ENCODE data around the gene BBOX1.
"Not testable (repeated sequence)": the region's sequence is repeated elsewhere in the genome, so short reads cannot be mapped to it uniquely, and the experiment has no call there.

Gene BBOX1

DNA sequence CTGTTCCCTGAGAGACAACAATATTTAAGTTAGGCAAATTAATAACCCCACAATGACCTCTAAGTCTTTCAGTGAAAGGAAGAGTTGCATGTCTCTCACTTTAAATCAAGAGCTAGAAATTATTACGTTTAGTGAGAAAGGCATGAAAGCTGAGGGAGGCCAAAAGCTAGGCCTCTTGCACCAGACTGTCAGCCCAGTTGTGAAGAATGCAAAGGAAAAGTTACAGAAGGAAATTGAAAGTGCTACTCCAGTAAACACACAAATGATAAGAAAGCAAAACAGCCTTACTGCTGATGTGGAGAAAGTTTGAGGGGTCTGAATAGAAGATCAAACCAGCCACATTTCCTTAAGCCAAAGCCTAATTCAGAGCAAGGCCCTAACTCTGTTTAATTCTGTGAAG, 45.0 kb downstream of the BBOX1 start:
- DNase-seq: no peak

DNA sequence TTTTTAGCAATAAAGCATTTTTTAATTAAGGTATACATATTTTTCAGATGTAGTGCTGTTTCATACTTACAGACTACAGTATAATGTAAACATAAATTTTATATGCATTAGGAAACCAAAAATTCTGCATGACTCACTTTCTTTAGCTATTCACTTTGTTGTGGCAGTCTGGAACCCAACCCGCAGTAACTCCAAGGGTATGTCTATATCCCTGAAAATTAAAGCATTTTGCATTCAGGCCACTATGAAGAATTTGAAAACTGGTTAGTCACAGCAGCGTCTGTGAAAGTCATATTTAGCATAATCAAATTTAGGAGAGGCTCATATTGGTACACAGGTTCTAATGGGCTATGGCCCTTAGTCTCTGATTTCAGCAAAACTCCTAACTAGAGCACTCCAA, 46.8 kb downstream of the BBOX1 start:
- DNase-seq: no peak

DNA sequence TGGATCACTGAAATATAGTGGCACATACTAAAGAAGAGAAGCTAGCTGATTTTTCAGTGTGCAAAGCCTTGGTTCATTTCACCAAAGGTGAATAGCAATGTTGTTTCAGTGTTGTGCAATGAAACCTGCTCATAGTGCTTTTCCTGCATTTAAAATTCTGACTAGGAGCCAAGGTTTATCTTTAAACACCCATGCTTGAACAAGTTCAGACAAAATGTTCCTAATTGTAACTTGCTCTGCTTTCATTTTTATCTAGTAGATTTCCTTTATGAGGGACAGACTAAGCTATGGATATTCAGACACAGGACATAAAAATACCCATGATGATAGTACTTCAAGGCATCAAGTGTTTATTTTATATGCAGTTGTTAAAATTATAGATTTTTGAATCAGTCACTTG, 47.7 kb downstream of the BBOX1 start:
- DNase-seq: no peak

DNA sequence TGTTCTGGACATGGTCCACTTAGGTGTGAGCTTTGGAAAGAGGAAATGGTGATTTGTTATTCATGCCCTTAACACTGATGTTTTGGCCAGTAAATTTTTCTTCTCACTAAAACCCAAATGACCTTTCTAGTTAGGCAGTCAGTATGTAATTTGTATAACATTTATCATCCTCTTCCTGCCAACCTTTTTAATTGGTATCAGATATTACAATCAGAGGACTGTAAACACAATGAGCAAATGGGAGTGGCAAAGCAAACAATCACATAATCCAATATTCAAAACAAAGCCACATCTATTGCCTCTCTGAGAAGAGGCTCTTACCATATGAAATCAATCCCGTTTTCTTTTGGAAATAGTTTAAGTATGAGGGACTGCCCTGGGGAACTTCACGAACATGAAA, 49.1 kb downstream of the BBOX1 start:
- no peak for DNase-seq

DNA sequence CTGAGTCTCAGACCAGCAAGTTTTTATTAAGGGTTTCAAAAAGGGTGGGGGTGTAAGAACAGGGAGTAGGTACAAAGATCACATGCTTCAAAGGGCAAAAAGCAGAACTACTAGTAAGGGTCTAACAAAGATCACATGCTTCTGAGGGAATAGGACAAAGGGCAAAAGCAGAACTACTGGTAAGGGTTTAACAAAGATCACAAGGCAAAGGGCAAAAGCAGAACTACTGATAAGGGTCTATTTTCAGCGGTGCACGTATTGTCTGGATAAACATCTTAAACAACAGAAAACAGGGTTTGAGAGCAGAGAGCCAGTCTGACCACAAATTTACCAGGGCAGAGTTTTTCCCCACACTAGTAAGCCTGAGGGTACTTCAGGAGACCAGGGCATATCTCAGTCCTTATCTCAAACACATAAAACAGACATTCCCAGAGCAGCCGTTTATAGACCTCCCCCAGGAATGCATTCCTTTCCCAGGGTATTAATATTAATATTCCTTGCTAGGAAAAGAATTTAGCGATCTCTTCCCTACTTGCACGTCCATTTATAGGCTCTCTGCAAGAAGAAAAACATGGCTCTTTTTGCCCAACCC, 49.8 kb downstream of the BBOX1 start:
- DNase-seq: peak; percentile 3

DNA sequence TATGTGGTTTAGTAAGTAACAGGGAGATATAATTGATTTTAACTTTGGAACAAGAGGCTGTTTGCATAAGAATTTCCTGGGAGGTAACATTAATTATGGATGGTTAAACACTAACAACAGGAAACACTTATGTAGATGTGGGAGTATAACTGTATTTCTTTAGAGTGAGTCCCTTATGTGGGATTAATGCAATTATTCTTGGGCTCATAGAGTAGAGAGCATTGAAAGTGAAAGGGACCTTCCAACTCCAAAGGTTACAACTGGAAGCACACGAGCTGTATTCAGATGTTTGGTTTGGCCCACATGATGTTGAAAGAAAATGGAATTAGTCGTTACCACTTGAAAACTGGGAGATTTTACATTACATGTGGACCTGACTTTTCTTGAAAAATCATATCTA, 53.5 kb downstream of the BBOX1 start:
- no peak for DNase-seq

DNA sequence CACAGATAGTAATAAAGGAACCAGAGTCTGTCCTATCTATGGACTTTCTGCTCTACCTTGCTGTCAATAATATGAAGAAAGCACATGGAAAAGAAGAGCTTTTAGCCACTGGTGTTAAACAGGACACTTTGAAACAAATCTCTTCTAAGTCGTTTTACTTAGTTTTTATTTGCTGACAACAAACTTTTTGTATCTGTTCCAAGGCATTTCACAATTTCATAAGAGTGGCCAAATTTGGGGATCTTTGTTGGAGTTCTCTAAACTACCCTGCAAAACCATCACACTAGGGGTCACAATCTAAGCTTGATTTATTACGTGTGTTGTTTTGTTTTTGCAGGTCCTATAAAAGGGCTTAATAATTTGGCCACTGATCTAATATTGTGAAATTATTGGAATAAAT, 54.4 kb downstream of the BBOX1 start:
- DNase-seq: no peak

DNA sequence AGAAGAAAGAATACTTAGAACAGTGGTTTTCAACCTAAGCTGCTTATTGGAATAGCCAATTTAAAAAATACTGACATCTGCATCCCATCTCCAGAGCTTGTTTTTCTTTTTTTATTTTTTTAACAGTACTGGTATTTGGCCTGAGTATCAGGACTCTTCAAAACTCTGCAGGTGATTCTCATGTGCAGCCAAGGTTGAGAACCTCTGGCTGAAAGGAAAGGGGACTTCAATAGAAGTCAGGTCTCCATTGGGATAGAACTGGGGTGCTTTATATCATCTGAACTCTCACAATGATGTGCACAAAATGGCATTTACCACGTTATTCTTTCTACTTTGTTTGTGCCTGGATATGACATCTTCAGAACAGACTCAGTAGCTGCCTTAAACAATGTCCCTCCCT, 55.3 kb downstream of the BBOX1 start:
- no peak for DNase-seq

DNA sequence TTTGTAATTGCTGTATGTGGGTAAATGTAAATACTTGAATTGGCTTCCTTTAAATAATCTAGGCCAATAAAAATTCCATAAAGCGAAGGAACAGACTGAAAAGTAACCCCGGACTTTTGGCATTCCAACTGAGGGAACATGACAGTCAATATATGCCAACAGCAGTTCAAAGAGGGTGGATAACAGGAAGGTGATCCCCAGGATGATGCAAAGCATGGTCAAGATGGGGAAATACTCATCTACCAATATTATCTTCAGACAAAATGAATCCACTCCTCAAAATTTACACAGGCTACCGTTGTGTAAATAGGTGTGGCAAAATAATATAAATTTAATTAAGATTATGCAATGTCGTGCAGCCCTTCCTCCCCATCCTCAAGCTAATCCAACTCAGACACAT, 56.9 kb downstream of the BBOX1 start:
- DNase-seq: no peak

DNA sequence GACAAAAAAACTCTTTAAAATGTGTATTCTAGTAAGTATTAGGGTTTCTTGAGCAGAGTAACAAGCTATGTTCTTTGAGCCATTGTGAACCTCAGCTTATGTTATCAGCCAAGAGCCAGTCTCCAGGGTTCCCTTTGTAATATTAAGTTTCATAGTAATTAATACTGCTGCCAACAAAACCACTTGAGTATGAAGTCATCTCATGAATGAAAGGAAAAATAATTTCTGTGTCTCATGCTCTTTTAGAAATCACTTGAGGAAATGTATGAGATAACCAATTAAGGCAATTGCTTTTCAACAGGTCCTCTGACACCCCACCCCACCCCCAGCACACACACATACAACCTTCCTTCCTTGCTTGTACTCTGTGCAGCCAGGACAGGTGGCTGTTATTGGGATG, 59.9 kb downstream of the BBOX1 start:
- DNase-seq: no peak

DNA sequence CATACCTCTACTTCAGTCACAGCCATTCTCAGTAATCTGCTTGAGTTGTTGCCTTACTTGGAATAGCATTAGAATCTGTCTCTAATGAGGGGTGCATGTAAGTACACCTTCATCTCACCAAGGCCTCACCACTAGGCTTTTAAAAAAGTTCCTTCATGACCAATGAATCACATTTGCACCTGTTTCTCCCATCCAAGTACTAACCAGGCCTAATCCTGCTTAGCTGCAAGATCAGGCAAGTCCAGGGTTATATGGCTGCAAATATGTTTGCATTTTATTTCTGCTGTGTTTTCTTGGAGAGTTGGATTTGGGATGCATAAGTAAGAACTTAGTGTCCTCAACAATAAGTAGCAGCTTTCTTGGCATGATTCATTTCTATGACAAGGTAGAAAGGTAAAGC, 66.9 kb downstream of the BBOX1 start:
- no peak for DNase-seq

DNA sequence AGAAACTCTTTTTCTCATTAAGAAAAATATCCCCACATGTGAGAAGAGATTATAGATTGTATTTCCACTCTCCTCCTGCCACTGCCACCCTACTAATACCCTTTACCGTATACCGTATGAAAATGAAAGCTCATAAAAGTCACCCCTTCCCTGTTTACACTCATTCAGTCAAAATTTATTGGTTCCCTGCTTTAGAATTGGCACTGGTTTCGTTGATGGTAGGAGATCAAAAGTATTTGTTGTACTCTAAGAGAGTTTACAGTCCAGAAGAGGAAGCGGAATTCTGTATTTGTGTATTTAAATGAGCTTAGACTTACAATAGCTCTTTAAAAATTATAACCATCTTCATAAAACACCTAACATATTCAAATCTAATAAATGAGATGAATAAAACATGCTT, 68.2 kb downstream of the BBOX1 start:
- DNase-seq: no peak

DNA sequence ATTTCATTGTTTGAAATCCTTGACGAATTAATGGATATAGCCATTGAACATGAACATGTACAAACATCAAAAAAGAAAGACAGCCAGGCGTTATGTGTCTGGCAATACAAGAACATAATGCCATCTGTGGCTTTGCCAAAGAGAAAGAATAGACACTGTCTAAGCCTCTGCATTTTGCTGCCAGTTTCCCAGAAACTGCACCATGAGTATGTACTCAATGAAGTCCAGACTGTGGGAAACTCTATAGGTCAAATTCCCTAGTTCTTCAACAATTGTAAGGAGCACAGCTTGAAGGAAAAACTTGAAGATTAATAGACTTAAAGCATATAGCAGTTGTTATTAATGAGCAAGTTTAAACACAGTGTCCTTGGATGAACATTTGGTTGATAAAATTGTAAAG, 71.3 kb downstream of the BBOX1 start:
- DNase-seq: no peak

DNA sequence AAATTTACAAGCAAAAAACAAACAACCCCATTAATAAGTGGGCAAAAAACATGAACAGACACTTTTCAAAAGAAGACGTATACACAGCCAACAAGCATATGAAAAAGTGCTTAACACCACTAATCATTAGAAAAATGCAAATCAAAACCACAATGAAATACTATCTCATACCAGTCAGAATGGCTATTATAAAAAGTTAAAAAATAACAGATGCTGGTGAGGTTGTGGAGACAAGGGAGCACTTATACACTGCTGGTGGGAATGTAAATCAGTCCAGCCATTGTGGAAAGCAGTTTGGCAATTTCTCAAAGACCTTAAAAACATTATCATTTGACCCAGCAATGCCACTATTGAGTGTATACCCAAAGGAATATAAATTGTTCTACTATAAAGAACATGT, 72.3 kb downstream of the BBOX1 start:
- no peak for DNase-seq

DNA sequence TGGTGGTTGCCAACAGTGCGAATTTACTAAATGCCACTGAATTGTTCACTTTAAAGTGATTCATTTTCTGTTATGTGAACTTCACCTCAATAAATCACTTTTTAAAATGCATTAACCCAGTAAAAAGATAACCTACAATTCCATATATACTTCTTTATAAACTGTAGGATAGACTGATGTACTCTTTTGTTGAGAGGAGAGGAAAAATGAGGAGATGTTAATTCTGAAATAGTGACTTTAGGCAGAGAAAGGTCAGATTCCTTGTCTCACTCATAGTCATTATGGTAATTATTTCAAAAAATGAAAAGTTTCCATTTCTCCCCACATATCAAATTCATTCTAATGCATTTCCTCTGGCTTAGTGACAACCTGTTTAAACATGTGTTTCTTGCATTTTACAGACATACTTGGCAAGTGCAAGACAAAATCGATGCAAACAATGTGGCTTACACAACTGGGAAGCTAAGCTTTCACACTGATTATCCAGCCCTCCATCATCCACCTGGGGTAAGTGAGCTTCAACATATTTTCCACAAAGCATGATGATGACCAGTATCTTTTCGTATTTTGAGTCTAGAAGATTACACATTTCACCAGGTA, 74.5 kb downstream of the BBOX1 start:
- no peak for DNase-seq

DNA sequence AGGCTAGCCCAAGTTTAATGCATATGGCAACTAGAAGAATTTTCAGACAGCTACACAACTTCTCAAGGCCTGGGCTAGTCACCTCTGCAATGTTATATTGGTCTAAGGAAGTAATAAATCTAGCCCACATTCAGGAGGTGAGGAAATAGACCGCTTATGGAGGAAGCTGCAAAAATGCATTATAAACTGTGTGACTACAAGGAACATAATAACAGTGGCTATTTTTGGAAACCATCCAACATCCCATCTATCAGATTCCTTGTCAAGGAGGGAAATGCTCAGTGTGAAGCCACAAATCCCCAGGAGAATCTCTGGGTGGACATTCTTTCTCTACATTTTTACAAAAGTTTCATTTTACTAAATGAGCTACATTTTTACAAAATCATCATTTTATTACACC, 76.1 kb downstream of the BBOX1 start:
- DNase-seq: no peak

DNA sequence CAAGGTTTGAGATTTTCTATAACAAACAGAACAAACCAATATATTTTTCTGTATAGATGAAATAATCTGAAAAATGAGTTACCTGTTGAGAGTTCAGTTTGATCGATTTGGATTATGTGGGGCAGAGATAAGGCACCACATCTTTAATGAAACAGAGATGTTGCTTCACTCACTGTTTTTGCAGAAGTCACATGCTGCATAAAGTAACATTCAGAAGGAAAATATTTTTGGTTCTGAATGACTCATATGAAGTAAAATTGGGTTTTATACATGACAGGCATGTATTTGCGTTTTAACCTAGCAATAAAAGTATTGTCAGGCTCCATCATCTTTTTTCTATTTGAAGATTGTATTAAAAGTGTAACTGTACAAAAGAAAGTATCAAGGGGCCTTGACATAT, 77.8 kb downstream of the BBOX1 start:
- no peak for DNase-seq

DNA sequence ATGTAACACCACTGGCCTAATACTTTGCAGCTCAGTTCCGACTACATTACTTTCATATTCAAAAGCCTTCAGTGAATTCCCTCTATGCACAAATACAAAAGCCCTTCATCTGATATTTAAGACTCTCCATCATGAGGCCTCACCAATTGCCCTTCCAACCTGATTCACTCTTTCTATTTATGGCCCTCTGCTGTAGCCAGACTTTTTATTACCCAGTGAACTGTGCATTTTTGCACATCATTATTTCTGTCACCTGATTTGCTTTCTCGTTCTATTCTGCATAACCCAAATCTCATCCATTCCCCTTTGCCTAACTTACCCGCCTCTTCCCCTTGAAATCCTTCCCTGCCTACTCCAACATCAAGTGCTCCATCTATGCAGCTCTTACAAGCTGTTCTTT, 78.3 kb downstream of the BBOX1 start:
- no peak for DNase-seq

DNA sequence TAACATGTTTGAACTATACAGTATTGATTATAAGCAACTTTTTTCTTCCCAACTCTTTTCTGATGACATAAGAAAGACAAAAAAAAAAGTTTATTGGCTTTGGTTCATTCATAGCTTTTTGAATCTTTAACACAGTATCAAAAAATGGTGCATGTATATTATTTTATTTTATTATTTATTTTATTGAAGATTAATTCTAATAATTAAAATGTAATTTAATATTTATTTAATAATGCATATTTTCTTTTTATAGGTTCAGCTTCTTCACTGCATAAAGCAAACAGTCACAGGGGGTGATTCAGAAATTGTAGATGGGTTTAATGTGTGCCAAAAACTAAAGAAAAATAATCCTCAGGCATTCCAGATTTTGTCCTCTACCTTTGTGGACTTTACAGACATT, 78.8 kb downstream of the BBOX1 start:
- no peak for DNase-seq

DNA sequence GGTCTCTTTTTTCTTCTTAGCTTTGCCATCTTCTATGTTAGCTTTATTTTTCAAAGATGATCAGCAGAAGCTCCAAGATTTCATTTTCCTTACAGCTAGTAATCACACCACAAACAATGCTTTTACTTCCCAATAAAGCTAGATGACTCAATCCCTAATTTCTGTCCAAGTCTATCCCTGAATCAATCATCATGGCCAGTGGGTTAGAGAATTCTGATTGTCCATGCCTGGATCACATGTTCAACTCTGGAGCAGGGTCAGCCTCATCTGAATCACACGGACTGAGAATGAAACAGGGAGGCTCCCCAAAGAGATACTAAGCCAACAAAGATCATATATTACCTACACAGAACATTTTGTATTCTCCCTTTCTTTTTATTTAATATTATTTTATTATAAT, 79.6 kb downstream of the BBOX1 start:
- DNase-seq: no peak

DNA sequence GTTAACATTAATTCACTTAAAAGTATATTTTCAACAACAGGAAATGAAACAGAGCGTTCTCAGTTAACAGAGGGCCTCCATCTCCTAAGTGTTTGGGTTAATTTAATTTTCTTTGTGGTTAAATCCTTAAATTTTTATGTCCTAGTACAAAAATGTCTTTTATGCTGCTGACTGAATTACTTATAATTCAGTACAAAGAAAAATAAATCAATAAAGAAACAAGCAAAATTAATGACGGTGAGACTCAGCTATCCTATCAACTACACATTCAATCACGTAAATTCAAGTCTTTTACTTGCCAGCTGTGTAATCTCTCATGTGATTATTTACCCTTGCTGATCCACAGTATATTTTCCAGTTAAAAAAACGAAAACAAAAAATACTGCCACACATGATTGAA, 81.4 kb downstream of the BBOX1 start:
- no peak for DNase-seq

DNA sequence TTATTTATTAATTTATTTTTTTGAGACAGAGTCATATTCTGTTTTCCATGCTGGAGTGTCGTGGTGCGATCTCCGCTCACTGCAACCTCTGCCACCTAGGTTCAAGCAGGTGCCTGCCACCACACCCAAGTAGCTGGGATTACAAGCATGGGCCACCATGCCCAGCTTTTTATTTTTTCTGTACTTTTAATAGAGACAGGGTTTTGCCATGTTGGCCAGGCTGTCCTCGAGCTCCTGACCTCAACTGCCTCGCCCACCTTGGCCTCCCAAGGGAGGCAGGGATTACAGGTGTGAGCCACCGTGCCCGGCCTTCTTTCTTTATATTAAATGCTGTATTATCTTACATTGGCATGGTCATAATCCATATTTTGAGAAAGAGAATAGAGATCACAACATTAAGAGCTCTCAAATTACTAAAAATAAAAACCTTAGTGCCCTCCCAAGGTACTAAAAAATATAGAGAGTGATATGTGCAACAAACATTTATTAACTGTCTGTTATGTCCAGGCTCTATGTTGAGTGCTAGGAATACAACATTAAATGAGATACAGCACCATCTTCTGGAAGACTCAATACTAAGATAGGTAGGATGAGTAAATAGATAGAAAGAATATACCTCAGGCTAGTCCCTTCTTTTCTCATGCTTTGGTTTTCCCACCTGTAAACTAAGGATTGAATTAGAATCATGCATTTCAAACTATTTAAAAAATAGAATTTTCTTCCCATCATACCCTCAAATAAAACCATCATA, 84.1 kb downstream of the BBOX1 start:
- no peak for DNase-seq

DNA sequence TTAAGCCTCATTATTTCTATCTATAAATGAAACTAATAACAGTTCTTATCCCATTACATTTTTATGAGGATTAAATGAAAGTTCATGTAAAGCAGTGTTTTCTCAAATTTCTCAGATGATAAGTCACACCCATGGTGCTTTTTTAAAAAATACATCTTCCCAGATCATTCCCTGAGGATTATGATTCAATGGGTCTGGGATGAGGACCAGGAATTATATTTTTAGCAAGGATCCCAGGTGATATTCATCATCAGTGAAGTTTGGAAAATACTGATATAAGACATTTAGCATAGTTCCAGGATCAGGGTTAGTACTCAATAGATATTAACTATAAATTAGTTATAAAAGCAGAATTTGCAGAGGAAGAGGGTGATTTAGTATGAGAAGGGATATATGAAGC, 89.1 kb downstream of the BBOX1 start:
- DNase-seq: no peak

DNA sequence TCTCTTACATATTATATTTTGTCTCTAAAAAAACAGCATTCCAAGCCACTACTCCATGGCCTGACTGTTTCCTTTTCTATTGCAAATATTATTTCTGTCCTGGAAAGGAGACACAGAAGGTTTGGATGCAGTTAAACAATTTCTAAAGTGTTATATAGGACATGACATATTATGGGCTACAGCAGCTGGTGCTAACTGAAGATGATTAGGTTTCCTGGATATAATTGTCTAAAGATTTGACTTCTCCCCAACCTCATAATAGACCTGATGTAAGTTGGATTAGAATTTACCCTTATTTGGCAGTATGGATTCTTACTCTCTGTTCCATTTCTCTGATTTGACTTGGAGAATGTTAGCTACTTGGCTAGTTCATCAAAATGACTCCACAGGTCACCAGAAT, 90.2 kb downstream of the BBOX1 start:
- DNase-seq: no peak

DNA sequence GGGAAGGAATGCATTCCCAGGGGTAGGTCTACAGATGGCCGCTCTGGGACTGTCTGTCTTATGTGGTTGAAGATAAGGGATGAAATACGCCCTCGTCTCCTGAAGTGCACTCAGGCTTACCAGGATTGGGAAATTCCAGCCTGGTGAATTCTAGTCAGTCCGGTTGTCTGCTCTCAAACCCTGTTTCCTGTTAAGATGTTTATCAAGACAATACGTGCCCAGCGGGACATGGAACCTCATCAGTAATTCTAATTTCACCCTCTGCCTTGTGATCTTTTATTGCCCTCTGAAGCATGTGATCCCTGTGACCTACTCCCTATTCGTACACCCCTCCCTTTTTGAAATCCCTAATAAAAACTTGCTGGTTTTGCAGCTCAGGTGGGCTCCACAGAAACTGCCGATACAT, 95.3 kb downstream of the BBOX1 start:
- DNase-seq: not testable (repeated sequence)
